Cardiac fibroblast (primary cell): ENCODE measurements around the gene SHOC2.
A peak's percentile ranks its signal among the peaks of the same experiment; 100 is the strongest.

Source experiments
- DNase-seq, 2 donors: peaks; one replicate each; pipeline versions ENCODE4 v3.0.0 to v3.0.0-alpha.2; 2010; ENCODE audit warnings: low read depth in 2 of 2
- H3K4me3 ChIP-seq, 2 donors: replicated peaks in 1 of 2; 1 replicate in 1 of 2; 2 replicates in 1 of 2; pipeline ENCODE4 v1.5.1; 2011; ENCODE audit warnings: low read depth in 2 of 2, low read length in 2 of 2, mild to moderate bottlenecking in 2 of 2, moderate library complexity in 1 of 2
- TF ChIP-seq, protein P1 (sequence below): IDR thresholded peaks from one replicate; pipeline ENCODE4 v1.5.1; 2011; ENCODE audit warnings: low read depth, mild to moderate bottlenecking, low read length, inconsistent platforms

The SHOC2 gene

DNA sequence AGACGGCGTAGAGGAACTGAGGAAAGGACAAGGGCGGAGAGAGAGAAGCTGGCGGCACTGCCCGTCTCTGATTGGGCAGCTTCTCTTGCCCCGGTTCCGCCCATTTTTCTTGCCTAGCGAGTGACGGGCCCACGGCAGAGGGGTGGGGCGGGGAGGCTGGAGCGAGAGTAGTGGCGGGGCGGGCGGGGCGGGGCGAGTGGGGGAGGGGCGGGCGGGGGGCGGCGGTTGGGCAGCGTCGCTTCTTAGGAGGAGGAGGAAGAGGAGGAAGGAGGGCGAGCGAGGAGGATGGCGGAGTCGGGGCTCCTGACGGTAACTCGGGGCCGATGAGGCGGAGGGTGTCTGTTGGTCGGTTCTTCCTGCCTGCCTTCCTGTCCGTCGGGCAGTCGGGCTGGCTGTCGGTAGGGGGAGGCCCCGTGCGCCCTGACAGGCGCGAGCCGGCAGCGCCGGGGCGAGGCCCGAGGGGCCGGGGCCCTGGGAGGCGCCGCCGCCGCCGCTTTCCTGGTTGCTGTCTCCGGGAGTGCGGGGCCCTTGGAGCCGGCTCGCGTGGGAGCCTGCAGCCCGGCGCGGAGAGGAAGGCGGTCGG, at the start of gene SHOC2:
Gene SHOC2, plus strand, starts transcription at position 256 of the 583 bp plus-strand sequence. CDS start 44,755 bp downstream, outside the sequence.
- TF ChIP-seq, protein P1, sequence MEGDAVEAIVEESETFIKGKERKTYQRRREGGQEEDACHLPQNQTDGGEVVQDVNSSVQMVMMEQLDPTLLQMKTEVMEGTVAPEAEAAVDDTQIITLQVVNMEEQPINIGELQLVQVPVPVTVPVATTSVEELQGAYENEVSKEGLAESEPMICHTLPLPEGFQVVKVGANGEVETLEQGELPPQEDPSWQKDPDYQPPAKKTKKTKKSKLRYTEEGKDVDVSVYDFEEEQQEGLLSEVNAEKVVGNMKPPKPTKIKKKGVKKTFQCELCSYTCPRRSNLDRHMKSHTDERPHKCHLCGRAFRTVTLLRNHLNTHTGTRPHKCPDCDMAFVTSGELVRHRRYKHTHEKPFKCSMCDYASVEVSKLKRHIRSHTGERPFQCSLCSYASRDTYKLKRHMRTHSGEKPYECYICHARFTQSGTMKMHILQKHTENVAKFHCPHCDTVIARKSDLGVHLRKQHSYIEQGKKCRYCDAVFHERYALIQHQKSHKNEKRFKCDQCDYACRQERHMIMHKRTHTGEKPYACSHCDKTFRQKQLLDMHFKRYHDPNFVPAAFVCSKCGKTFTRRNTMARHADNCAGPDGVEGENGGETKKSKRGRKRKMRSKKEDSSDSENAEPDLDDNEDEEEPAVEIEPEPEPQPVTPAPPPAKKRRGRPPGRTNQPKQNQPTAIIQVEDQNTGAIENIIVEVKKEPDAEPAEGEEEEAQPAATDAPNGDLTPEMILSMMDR, result peak; percentile 22
- DNase-seq, result no peak
- H3K4me3 ChIP-seq, result peak within 1 kb of the TSS; percentile 73 to 83

DNA sequence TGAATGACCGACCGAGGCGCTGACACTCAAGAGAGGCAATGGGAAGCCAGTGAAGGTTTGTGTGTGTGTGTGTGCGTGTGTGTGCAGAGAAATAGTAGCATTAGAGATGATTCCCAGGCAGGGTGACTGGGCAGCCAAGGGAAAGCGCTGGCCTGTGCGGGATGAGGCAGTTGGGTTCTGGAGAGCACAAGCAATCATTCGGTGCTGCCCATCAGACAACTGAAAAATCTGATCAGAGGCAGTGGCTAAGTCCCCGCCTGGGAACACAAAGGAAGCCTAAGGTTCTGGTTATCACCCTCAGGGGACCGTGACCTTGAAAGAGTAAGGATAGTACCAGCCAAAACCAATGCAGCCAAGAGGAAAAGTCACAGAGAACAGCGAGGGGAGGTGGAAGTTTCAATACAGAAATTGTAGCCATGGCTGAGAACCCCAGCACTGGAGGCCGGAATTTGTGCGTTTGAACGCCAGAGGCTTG, 48.5 kb upstream of the SHOC2 start:
- H3K4me3 ChIP-seq, result no peak overlapping the region
- TF ChIP-seq, protein P1, result no peak
- peak; percentile 7 to 22 for DNase-seq

- H3K4me3 ChIP-seq, result peak within 1 kb of the TSS; percentile 82 to 94
- DNase-seq, result peak; percentile 98 to 99
- TF ChIP-seq, protein P1, result no peak
These were observed 47.9 kb upstream of the SHOC2 start, which contains the start of gene PDCD4 for GRCh38 chr10:110871298-110872084. TSS of gene PDCD4 (plus strand) at chr10:110871928. CDS start at chr10:110876028, 4,100 bp downstream.

GRCh38 chr10:110872145-110872983, 47.0 kb upstream of the SHOC2 start:
- peak overlapping the region; percentile 82 to 94 for H3K4me3 ChIP-seq
- TF ChIP-seq, protein P1, result peak; percentile 31
- DNase-seq, result peak; percentile 89

GRCh38 chr10:110872984-110873923, 46.1 kb upstream of the SHOC2 start:
- H3K4me3 ChIP-seq, result peak overlapping the region; percentile 82 to 94
- peak in 1 of 2 donors; percentile 32 for DNase-seq
- TF ChIP-seq, protein P1, result no peak
